Measurements from ENCODE around the gene LLPH. TPM values are rescaled to one million over a fixed set of nuclear protein-coding genes. Genes with fewer than 3 reads are reported as not detected.

The LLPH gene
- polyA plus RNA-seq, 1 donor (not counting 4 experiments of a cell fraction or from before 2014, with no cell fraction given), result 36.6 TPM

DNA sequence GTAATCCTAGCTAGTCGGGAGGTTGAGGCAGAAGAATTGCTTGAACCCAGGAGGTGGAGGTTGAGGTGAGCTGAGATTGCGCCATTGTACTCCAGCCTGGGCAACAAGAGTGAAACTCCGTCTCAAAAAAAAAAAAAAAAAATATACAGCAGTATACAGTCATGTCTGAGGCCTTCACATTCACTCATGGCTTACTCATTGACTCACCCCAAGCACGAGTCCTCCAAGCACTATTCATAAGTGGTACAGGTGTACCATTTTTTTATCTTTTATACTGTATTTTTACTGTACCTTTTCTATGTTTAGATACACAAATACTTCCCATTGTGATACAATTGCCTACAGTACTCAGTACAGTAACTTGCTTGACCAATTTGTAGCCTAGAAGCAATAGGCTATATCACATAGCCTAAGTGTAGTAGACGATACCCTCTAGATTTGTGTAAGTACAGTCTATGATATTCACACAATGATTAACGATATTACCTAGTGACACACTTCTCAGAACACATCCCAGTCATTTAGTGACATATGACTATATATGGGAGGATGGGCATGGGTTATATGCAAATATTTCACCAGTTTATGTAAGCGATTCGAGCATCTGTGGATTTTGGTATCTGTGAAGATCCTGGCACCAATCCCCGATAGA lies 12.2 kb downstream of the LLPH start:
- H3K9me3 ChIP-seq (ENCODE audit: control insufficient read depth, low read depth, low read length), result no peaks in the 10 kb centered on the region
- DNase-seq (ENCODE audit: low read depth, low spot score), result no peak
- TF ChIP-seq EZH2 (IDR thresholded peaks at IDR 0.05; ENCODE audit: low read length), result no peak
- TF ChIP-seq, protein P1, sequence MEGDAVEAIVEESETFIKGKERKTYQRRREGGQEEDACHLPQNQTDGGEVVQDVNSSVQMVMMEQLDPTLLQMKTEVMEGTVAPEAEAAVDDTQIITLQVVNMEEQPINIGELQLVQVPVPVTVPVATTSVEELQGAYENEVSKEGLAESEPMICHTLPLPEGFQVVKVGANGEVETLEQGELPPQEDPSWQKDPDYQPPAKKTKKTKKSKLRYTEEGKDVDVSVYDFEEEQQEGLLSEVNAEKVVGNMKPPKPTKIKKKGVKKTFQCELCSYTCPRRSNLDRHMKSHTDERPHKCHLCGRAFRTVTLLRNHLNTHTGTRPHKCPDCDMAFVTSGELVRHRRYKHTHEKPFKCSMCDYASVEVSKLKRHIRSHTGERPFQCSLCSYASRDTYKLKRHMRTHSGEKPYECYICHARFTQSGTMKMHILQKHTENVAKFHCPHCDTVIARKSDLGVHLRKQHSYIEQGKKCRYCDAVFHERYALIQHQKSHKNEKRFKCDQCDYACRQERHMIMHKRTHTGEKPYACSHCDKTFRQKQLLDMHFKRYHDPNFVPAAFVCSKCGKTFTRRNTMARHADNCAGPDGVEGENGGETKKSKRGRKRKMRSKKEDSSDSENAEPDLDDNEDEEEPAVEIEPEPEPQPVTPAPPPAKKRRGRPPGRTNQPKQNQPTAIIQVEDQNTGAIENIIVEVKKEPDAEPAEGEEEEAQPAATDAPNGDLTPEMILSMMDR (optimal IDR thresholded peaks at IDR 0.05 in 1 of 3, IDR thresholded peaks at IDR 0.05 in 1 of 3, conservative IDR thresholded peaks at IDR 0.05 in 1 of 3; ENCODE audit: extremely low read depth in 1 of 3, insufficient read depth in 2 of 3, low read length in 3 of 3), result no peak
- H3K27ac ChIP-seq (ENCODE audit: control insufficient read depth, insufficient read depth, low read length), result no peak overlapping the region
- no peaks in the 10 kb centered on the region for H3K79me2 ChIP-seq (ENCODE audit: control insufficient read depth, insufficient read depth, low read length)
- dilution Hi-C loops (cut with MboI; ENCODE audit: extremely low pct_ligation_motif_present, low sequenced_read_pairs), result no loop called here
- H3K9ac ChIP-seq (ENCODE audit: control insufficient read depth, extremely low read depth, insufficient read depth, low read length), result no peak overlapping the region
- FAIRE-seq, result no peak
- H3K4me3 ChIP-seq (ENCODE audit: control insufficient read depth in 2 of 3, extremely low read depth in 1 of 3, insufficient read depth in 2 of 3, low read depth in 1 of 3, low read length in 3 of 3), result no peak overlapping the region
- no peak overlapping the region for H2AFZ ChIP-seq (ENCODE audit: control insufficient read depth, low read length)
- peaks cover 0 to 3% of the 10 kb centered on the region in 2 experiments for H3K36me3 ChIP-seq (ENCODE audit: control insufficient read depth in 2 of 2, extremely low read depth in 1 of 2, insufficient read depth in 2 of 2, low read length in 2 of 2)
- no peaks in the 10 kb centered on the region for H4K20me1 ChIP-seq (ENCODE audit: control insufficient read depth, extremely low read depth, insufficient read depth, low read length)
- H3K4me2 ChIP-seq (ENCODE audit: control insufficient read depth, extremely low read depth, insufficient read depth, low read depth, low read length), result no peak overlapping the region
- no peaks in the 10 kb centered on the region for H3K4me1 ChIP-seq (ENCODE audit: control insufficient read depth, extremely low read depth, insufficient read depth, low read length)
- no peaks in the 10 kb centered on the region for H3K9me1 ChIP-seq (ENCODE audit: control insufficient read depth, extremely low read depth, insufficient read depth, low read length)
- H3K27me3 ChIP-seq (ENCODE audit: control insufficient read depth, extremely low read depth, insufficient read depth, low read length), result no peaks in the 10 kb centered on the region

DNA sequence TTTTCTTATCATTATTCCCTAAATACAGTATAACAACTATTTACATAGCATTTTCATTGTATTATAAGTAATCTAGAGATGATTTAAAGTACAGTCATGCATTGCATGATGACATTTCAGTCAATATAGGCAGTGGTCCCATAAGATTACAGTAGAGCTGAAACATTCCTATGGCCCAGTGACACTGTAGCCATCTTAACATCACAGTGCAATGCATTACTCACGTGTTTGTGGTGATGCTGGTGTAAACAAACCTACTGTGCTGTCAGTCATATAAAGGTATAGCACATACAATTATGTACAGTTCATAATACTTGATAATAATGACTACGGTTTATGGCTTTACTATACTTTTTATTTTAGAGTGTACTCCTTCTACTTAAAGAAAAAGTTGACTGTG lies 13.3 kb downstream of the LLPH start:
- TF ChIP-seq EZH2 (IDR thresholded peaks at IDR 0.05; ENCODE audit: low read length), result no peak
- TF ChIP-seq, protein P1 (optimal IDR thresholded peaks at IDR 0.05 in 1 of 3, IDR thresholded peaks at IDR 0.05 in 1 of 3, conservative IDR thresholded peaks at IDR 0.05 in 1 of 3; ENCODE audit: extremely low read depth in 1 of 3, insufficient read depth in 2 of 3, low read length in 3 of 3), result no peak
- Histone ChIP-seq H3K9me1 (ENCODE audit: control insufficient read depth, extremely low read depth, insufficient read depth, low read length) (no peaks in the 10 kb centered on the region), H3K27me3 (ENCODE audit: control insufficient read depth, extremely low read depth, insufficient read depth, low read length) (no peaks in the 10 kb centered on the region), H3K4me1 (ENCODE audit: control insufficient read depth, extremely low read depth, insufficient read depth, low read length) (no peaks in the 10 kb centered on the region), H3K36me3 (ENCODE audit: control insufficient read depth in 2 of 2, extremely low read depth in 1 of 2, insufficient read depth in 2 of 2, low read length in 2 of 2) (no peaks in the 10 kb centered on the region), H4K20me1 (ENCODE audit: control insufficient read depth, extremely low read depth, insufficient read depth, low read length) (no peaks in the 10 kb centered on the region), H2AFZ (ENCODE audit: control insufficient read depth, low read length) (no peak overlapping the region), H3K9ac (ENCODE audit: control insufficient read depth, extremely low read depth, insufficient read depth, low read length) (no peak overlapping the region), H3K27ac (ENCODE audit: control insufficient read depth, insufficient read depth, low read length) (no peak overlapping the region), H3K79me2 (ENCODE audit: control insufficient read depth, insufficient read depth, low read length) (no peaks in the 10 kb centered on the region), H3K4me2 (ENCODE audit: control insufficient read depth, extremely low read depth, insufficient read depth, low read depth, low read length) (no peak overlapping the region), H3K9me3 (ENCODE audit: control insufficient read depth, low read depth, low read length) (no peaks in the 10 kb centered on the region), H3K4me3 (ENCODE audit: control insufficient read depth in 2 of 3, extremely low read depth in 1 of 3, insufficient read depth in 2 of 3, low read depth in 1 of 3, low read length in 3 of 3) (no peak overlapping the region)
- DNase-seq (ENCODE audit: low read depth, low spot score) (no peak), FAIRE-seq (no peak)
- dilution Hi-C loops (cut with MboI; ENCODE audit: extremely low pct_ligation_motif_present, low sequenced_read_pairs), result no loop called here
